ENCODE measurements around the gene PIRT. TPM values are rescaled to one million over a fixed set of nuclear protein-coding genes. Genes with fewer than 3 reads are reported as not detected.

The PIRT gene
- total RNA-seq, 1 experiment from 2014 or later, result not detected

- no peak overlapping the region for H3K4me3 ChIP-seq (replicated peaks in 1 of 2; ENCODE audit: low read depth in 1 of 2, low read length in 2 of 2)
- no peak overlapping the region for H3K27ac ChIP-seq (ENCODE audit: low read depth, low read length)
- ChIA-PET POLR2A (no interaction called here), RAD21 (ENCODE audit: low non-redundant PET in 1 of 2, low total read pairs in 2 of 2, uncharacterized antibody in 2 of 2, unreplicated experiment in 2 of 2) (no interaction called here), CTCF (interaction anchor here (1.0 kb wide), 1 partner anchor 48 kb away, joined by 3 read pairs; no protein-coding TSS in a partner anchor)
- no TSS peak for BruUV-seq (replicated peaks)
- H3K79me2 ChIP-seq (ENCODE audit: insufficient read depth, low read length), result no peaks in the 10 kb centered on the region
- no peaks in the 10 kb centered on the region for H4K20me1 ChIP-seq (ENCODE audit: insufficient read depth)
- no peaks in the 10 kb centered on the region for H3K9me2 ChIP-seq (ENCODE audit: insufficient read depth)
- H3K9ac ChIP-seq (ENCODE audit: low read length), result no peak overlapping the region
- H2AFZ ChIP-seq (ENCODE audit: low read depth, low read length, poor library complexity, severe bottlenecking), result no peak overlapping the region
- no peaks in the 10 kb centered on the region for H3K9me3 ChIP-seq (ENCODE audit: control insufficient read depth in 1 of 2, insufficient read depth in 1 of 2, low read depth in 1 of 2, low read length in 2 of 2)
- no peak for TF ChIP-seq TCF7L2 (IDR thresholded peaks at IDR 0.05; ENCODE audit: borderline replicate concordance, extremely low read depth, insufficient read depth, insufficient read length)
- TF ChIP-seq CEBPB (IDR thresholded peaks at IDR 0.05; ENCODE audit: low read depth), result no peak
- TF ChIP-seq JUND (IDR thresholded peaks at IDR 0.05), result no peak
- no peak for TF ChIP-seq MAX (IDR thresholded peaks at IDR 0.05)
- TF ChIP-seq EGR1 (IDR thresholded peaks at IDR 0.05; ENCODE audit: low read depth), result no peak
- no peak for TF ChIP-seq YY1 (IDR thresholded peaks at IDR 0.05; ENCODE audit: extremely low read depth, insufficient replicate concordance, low read depth, low read length)
- TF ChIP-seq EZH2 (IDR thresholded peaks at IDR 0.05), result no peak
- TF ChIP-seq POLR2AphosphoS5 (IDR thresholded peaks at IDR 0.05; ENCODE audit: low read depth, low read length), result no peak
- no peak for TF ChIP-seq ZBTB33 (IDR thresholded peaks at IDR 0.05; ENCODE audit: extremely low read depth, insufficient replicate concordance, low read length)
- TF ChIP-seq ELF1 (IDR thresholded peaks at IDR 0.05; ENCODE audit: borderline replicate concordance, low read depth), result no peak
- TF ChIP-seq ZFX (IDR thresholded peaks at IDR 0.05), result no peak
- TF ChIP-seq POLR2A (IDR thresholded peaks at IDR 0.05; ENCODE audit: borderline replicate concordance, extremely low read depth, insufficient read depth, insufficient read length), result no peak
- DNase-seq (ENCODE audit: low read depth, low spot score) (no peak), ATAC-seq (no peak)
- H3K36me3 ChIP-seq (ENCODE audit: control insufficient read depth in 1 of 2, insufficient read depth in 2 of 2, low read length in 2 of 2), result no peaks in the 10 kb centered on the region
- intact Hi-C loops (cut with micrococcal nuclease), result no loop called here
- no peak overlapping the region for H3K4me2 ChIP-seq (ENCODE audit: low read length)
- H3K27me3 ChIP-seq (ENCODE audit: insufficient read depth, low read length), result peaks cover 39% of the 10 kb centered on the region
- no peaks in the 10 kb centered on the region for H3K4me1 ChIP-seq (ENCODE audit: control insufficient read depth in 1 of 2, insufficient read depth in 2 of 2, low read length in 2 of 2)
Observed at GRCh38 chr17:10821054-10821453, 16.8 kb downstream of the PIRT start.

All from HCT116 (cell line).